HFF-Myc (cell line): ENCODE measurements around the gene PRRC2A.

Experiments
- DNase-seq: peaks from one replicate; pipeline ENCODE4 v3.0.0-alpha.2; 2011; ENCODE audit warnings: low read depth; ENCODE audit errors: extremely low read depth
- H3K4me3 ChIP-seq: replicated peaks from 2 replicates; pipeline ENCODE4 v1.5.1; 2011; ENCODE audit warnings: low read depth, mild to moderate bottlenecking, control low read depth, low read length
- CTCF ChIP-seq: IDR thresholded peaks from 2 replicates; pipeline ENCODE4 v1.5.1; 2012; ENCODE audit warnings: mild to moderate bottlenecking, low read depth, low read length, control low read depth; ENCODE audit errors: missing control alignments

The PRRC2A gene

GRCh38 chr6:31681135-31681671 is 60.7 kb downstream of the PRRC2A start:
- no peak for DNase-seq
- TF ChIP-seq CTCF = no peak
- peak overlapping the region; percentile 45 for H3K4me3 ChIP-seq

GRCh38 chr6:31683591-31683990 is 63.1 kb downstream of the PRRC2A start:
- no peak overlapping the region for H3K4me3 ChIP-seq
- TF ChIP-seq CTCF = no peak
- DNase-seq = no peak

GRCh38 chr6:31686483-31686882 is 66.0 kb downstream of the PRRC2A start:
- DNase-seq = no peak
- no peak overlapping the region for H3K4me3 ChIP-seq
- no peak for TF ChIP-seq CTCF

GRCh38 chr6:31687321-31687720 is 66.8 kb downstream of the PRRC2A start:
- DNase-seq = no peak
- no peak overlapping the region for H3K4me3 ChIP-seq
- TF ChIP-seq CTCF = no peak
